ENCODE data around the gene KLHL40.

Gene KLHL40

DNA sequence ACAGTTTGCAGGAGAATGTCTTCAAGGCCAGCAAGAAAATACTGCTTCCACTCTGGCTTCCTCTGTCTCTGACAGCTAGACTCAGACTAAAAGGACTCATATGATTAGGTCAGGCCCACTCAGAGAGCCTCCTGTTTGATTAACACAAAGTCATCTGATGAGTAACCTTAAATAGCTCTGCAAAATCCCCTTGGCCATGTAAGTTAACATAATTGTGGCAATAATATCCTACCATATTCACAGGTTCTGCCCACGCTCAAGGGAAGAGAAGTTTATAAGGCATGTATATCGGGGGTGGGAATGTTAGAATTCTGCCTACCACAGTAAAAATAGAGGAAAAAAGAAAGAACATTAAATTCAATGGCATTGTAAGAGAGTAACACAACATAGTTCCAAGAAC lies 37.9 kb downstream of the KLHL40 start:
- DNase-seq (ENCODE audit: low read depth), result no peak

GRCh38 chr3:42725454-42725853 lies 40.1 kb downstream of the KLHL40 start:
- no peak for DNase-seq (ENCODE audit: low read depth)

- no peak for DNase-seq (ENCODE audit: low read depth)
Observed at GRCh38 chr3:42728056-42728455, 42.7 kb downstream of the KLHL40 start.

- no peak for DNase-seq (ENCODE audit: low read depth)
Observed at GRCh38 chr3:42728668-42729364, 43.5 kb downstream of the KLHL40 start.

DNA sequence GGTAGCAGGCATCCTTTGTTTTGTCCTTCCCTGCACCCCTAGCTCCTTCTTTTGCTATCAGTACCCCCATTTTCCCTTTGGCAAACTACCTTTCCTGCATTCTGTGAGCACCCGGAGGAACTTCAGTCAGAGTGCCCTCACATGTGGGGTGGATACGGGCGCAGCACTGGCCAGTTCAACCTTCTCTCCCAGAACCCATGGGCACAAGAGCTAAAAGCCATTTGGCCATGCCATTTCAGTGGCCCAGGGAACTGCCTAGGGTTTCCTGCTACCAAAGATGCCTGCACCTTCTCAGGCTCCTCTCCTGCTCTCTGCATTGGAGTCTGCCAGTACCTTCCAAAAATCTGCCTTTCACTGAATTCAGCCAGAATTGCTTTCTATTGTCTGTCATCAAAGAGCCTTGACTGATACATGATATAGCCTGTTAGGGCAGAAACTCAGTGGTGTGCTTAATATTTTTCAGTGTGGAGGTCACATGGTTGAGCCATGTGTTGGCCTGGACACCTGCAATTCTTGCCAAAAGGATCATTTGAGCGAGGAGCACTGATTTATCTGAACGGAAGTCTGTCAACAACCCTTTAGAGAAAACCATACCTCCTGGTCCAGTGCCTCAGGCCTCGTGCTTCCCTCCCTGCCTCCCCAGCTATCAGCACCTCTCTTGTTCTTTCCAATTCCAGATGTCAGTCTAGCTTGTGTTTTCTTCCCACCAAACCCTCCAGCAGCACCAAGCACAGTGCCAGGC lies 44.2 kb downstream of the KLHL40 start:
- DNase-seq (ENCODE audit: low read depth), result no peak

DNA sequence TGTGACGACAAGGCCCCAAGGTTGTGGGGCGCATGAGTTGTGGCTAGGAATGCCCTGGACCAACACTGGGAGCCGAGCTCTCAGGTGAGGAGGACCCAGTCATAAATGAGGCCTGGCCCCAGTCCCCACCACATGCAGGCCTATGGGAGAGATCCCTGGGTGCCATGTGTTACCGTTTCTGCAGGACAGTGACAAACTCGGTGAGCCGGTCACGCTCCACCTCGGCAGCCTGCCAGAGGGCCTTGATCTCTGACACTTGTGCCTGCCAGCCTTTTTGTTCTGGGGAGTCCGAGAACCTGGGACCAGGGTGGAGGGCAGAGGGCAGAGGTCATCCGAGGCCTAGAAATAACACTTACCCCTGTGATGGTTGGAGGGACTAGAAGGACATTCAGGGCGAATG lies 45.0 kb downstream of the KLHL40 start:
- DNase-seq (ENCODE audit: low read depth), result no peak

GRCh38 chr3:42730706-42731420 lies 45.5 kb downstream of the KLHL40 start:
- DNase-seq (ENCODE audit: low read depth), result no peak

- DNase-seq (ENCODE audit: low read depth), result no peak
Observed at GRCh38 chr3:42731476-42732195, 46.3 kb downstream of the KLHL40 start.

DNA sequence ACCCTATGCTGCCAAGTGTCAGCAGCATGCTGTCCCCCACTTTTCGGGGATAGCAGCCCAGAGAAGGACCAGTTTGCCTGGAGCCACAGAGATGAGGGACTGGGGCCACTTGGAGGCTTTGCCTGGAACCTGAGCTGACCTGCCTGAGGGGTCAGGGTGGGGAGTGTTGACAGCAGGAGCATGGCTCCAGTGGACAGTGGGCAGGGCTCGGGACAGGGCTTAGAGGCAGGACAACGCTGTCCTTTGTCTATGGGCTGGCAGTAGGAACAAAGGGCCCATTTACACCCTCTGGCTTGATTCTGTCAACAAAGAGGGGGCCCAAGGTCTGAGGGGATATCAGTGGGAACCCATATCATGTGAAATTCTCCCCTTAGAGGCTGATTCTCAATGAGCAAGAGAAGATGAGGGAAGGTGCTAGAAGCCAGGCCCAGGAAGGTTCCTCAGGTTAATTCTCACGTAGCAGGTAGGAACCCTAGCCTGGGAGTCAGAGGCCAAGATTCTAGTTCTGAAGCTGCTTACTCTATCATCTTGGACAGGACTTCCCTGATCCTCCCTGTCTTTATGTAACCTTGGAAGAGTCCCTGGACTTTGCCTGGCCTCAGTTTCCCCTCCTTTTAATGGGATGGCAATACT lies 47.0 kb downstream of the KLHL40 start:
- no peak for DNase-seq (ENCODE audit: low read depth)

DNA sequence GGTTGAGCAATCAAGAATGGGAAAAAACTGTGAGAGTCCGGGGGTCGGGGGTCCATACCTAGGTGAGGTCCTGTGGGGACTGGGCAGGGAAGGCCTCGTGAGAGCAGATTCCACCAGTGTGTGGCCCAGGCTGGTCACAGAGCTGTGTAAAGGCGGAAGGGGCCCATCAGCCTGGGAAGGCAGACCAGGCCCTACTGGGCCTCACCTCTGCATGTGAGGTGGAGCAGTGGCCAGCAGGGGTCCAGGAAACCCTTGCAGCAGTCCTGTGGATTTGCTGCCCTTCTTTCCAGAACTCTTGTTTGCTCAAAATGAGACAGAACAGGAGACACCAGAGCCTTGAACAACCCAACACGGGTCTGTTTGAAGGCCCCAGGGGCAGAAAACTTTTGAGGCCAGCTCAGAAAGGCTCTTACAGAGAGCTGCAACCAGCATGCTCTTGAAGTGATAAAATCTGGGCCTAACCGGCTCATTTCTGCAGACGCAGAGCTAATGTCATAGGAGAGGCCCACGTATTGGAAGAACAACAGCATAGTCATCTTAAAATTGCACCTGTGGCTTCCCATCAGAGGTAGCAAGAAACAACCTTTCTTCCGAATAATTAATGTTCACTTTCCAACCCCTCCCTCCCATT lies 47.6 kb downstream of the KLHL40 start:
- DNase-seq (ENCODE audit: low read depth), result no peak

- no peak for DNase-seq (ENCODE audit: low read depth)
Observed at GRCh38 chr3:42733501-42734262, 48.3 kb downstream of the KLHL40 start.

DNA sequence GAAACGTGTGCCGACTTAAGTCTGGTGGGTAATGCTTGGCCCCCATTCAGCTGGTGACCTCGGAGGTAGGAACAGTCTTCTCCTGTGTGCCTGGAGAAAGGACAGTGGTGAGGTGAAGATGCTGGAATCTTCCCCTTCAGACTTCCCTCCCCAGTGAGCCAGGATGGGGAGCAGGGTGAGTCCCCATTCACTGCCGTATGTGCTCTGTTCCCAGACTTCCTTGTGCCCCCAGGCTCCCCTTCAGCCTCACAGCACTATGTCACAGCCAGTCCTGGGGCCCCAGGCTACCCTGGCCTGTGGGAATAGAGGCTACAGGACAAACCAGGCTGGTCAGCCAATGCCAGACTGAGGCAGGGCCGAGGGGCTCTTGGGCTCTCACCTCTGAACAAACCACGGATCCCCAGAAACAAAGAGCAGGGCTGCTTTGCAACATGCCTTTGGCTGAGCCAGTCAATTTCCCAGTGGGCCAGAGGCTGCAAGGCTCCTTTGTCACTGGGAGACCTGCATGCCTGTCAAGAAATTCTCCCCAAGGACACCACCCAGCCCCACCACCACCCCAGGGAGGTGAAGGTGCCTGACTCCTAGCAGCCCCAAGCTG lies 49.0 kb downstream of the KLHL40 start:
- DNase-seq (ENCODE audit: low read depth), result no peak

DNA sequence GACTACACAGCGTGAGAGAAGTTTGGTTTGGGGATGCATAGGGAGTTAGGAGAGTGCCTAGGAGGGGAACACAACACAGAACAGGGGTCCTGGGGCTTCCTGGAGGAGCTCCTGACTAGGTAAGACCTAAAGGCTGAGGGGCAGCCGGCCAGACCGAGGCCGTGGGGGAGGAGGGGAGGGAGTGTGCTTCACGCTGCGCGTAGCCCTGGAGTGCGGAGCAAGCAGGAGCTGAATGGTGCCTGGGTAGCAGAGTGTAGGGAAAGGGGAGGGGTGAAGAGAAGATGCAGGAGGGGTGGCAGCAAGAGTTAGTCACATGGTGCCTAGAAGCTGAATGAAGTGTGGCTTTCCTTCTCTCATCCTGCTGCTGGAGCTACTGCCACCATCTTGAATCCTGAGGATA lies 49.7 kb downstream of the KLHL40 start:
- no peak for DNase-seq (ENCODE audit: low read depth)

- no peak for DNase-seq (ENCODE audit: low read depth)
Observed at GRCh38 chr3:42735615-42736014, 50.3 kb downstream of the KLHL40 start.

- no peak for DNase-seq (ENCODE audit: low read depth)
Observed at GRCh38 chr3:42736081-42736480, 50.7 kb downstream of the KLHL40 start.

DNA sequence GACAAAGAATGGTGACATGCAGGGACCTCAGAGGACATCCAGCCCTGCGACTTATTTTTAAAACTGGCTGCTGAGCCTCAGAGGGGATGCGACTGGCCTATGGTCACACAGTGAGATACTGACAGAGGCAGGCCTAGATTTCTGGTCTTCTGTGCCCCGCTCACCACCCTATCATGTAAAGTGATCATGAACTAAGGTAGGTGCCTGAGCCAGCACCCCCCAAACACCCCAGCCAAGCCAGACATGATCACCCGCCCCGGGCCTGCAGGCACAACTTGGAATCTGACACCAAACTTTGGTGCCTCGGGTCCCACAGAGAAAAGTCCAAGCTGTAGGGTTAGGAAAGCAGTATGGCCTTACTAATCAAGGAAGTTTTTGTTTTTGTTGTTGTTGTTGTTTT lies 51.2 kb downstream of the KLHL40 start:
- no peak for DNase-seq (ENCODE audit: low read depth)

DNA sequence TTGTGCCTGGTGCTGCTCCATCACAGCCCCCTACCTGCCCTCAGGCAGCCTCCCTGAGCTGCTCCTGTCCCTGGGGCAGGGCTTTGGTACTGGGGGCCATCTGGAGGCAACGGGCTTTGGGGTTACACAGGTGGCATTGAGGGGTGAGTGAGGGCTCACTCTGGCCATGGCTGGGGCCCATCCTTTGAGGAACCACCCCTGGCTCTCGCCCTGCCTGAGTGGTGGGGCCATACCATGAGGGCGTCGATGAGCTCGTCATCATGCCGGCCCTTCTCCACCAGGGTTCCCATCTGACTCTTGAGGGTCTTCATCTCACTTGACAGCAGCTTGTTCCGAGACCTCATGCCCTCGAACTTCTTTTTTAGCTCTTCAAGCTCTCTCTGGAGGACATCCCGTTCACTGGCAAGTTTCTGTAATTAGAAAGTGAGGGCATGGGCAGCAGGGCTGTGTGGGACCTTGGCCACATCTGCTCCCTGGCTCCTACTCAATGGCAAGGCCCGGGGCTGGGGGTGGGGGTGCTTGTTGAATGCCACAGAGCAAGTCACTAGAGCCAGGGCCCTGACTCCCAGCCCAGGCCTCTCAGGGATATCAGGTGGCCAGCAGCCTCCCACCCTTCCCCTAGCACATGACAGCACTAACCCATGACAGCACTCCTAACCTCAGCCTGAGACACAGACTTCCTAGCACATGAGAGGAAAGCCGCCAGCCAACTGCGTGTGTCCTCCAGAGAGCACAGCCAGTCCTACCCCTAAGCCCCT lies 54.2 kb downstream of the KLHL40 start:
- no peak for DNase-seq (ENCODE audit: low read depth)

DNA sequence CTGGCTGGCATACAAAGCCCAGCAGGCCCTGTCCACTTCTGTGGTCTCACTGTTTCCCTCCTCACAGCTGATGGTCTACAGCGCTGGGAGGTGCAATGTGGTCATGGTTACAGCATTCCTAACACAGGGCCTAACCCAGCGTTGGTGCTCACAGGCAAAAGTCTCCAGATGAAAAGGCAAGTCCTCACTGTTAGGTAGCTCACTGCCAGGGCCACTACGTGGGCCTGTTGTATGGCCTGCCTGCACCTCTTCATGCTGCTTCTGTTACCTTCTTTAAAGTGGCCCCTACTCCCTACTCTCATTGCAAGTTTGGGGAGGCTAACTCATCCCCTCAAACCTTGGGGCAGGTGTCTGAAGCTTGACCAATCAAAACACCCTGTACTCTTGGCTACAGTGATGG lies 56.5 kb downstream of the KLHL40 start:
- DNase-seq (ENCODE audit: low read depth), result no peak
